Amygdala (tissue), 56 donors: ENCODE results near the gene RBM4.
A peak's percentile ranks its signal among the peaks of the same experiment; 100 is the strongest.

Source experiments
- DNase-seq, 56 donors: peaks; one replicate each; lab custom pipeline; 2025; lab: John Stamatoyannopoulos, UW

Gene RBM4

GRCh38 chr11:66649903-66650302 is 11.4 kb downstream of the RBM4 start:
- no peak for DNase-seq

GRCh38 chr11:66651016-66651415 is 12.5 kb downstream of the RBM4 start:
- DNase-seq = no peak

DNA sequence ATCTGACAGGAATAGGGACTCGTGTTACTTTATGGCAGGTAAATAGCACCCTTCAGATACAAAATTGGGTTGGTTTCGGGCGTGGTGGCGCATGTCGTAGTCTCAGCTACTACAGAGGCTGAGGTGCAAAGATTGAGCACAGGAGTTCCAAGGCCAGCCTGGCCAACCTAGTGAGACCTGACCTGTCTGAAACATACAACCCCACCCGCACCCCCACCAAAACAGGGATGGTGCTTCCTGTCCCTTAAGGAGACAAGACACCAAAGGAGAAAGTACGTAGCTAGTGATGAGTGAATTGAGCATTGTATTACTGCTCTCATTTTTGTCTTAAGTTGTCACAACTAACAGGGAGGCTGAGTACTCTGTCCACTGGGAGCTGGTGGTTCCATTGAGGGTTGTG is 14.1 kb downstream of the RBM4 start:
- DNase-seq = no peak

GRCh38 chr11:66653123-66653522 is 14.6 kb downstream of the RBM4 start:
- no peak for DNase-seq

GRCh38 chr11:66659763-66660162 is 21.3 kb downstream of the RBM4 start:
- DNase-seq = no peak

DNA sequence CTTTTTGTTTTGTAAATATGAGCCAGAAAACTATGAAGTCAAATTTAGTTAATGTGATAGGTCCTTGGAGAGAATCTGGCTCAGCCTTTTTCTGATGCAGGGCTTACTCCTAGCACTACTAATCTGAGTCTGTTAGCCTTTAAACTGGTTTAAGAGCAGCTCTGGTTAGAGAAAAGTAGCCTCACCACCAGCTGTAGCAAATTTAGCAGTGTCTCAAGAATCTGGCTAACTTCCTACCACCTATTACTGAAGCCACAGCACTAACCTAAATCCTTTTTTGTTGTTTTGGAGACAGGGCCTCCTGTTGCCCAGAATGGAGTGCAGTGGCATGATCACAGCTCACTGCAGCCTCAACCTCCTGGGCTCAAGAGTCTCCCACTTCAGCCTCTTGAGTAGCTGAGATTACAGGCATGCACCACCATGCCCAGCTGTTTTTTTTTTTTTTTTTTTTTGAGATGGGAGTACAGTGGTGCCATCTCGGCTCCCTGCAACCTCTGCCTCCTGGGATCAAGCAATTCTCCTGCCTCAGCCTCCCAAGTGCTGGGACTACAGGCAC is 25.3 kb downstream of the RBM4 start:
- no peak for DNase-seq

DNA sequence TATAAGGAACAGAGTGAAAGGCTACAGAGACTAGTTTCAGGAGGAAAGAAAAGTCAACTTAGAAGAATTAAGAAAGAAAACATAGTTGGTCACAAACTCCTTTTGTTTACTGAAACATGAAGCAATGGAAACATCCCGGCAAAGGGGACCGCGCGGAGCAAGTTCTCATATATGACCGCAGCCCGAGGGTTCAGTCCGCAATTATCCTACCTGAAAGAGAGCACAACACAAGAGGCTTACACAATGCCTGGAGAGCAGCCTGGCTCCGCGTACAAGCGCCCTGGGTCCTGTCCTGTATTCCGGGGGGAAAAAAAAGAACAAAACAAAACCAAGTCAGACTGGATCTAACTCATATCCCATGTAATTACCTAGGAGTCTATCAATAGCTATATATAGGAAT is 26.9 kb downstream of the RBM4 start:
- DNase-seq = no peak

DNA sequence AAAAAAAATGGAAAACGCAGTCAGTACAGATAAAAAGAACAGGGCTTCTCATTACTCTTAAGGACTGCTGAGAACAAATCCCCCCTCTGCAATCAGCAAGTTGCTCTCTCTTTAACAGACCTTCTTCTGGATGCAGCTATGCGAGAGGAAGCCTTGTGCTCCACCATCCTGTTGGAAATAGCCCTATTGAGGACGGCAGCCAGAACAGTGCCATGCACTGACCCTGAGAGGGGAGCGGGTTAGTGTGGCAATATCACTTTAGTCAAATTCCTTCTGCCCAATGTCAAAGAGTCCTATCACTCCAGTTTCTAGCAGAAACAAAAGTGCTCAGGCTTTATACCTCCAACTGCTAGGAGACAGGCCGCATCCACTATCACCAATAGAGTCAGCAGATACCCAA is 32.3 kb downstream of the RBM4 start:
- no peak for DNase-seq

- no peak for DNase-seq
These were observed 36.6 kb downstream of the RBM4 start for GRCh38 chr11:66674964-66675602.

DNA sequence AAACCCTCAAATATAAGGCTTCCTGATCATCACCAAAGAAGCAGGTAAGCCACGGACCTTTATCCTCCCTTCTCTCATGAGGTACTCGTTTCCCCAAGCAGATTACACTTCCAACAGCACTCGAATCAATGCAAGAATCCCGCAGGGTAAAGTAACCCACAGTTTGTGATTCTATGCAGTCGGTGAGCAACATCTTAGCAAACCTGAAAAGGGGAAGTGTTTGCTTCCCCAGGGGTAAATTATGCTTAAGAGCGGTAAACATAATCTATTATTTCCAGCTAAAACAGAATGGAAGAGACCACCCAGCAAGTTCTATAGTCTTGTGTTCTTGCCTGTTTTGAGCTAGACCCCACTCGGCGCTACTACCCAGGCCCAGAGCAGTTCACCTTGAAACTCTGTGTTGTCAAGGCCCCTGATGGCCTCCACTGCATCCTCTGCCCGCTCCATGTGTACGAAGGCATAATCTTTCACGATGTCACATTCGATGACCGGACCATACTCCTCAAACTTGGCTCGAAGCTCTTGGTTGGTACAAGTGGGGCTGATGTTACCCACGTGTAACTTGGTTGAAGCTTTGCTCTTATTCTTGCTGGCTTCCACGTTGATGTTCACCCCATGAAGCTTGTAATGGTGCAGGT is 37.9 kb downstream of the RBM4 start:
- no peak for DNase-seq

GRCh38 chr11:66676931-66677598 is 38.6 kb downstream of the RBM4 start:
- DNase-seq = peak in 2 of 56 donors; percentile 25 to 41

DNA sequence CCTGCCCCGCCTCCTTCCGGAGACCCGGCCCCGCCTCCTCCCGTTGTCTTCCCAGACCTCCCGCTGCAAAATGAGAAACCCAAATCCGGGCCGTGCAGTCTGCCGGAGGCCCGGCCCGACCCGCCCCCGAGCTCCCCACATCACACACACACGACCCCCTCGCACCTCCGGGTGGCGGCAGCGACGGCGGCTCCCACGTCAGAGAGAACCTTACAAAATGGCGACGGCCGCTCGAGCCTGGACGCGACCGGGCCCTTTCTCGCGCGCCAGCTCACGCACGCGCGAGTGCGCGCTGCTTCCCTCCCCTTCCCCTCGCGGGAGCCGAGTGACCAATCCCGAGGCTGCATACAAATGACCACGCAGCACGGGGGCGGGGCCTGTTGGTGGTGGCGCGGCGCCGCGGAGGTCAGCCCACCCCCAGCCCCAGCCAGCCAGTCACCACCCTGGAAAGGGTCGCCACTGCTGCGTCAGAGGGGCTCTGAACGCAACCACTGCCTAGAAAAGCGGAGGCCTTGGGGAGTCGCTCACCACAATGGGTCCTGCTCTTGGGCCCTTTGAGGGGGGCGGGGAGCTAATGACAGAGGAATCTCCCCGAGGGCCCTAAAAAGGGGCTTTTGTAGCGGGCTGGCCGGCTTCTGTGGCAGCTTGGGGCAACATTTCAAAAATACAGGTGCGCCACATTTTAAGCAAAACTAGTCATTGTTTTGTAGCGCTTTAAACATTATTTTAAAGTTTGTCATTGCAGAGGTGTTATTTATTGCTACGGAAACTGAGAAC is 39.3 kb downstream of the RBM4 start, which contains the start of gene RBM4B:
TSS of gene RBM4B (minus strand) at position 289 of the 777 bp plus-strand sequence. CDS start 808 bp downstream, outside the sequence.
- DNase-seq = peak; percentile 54 to 98 (median 93)

DNA sequence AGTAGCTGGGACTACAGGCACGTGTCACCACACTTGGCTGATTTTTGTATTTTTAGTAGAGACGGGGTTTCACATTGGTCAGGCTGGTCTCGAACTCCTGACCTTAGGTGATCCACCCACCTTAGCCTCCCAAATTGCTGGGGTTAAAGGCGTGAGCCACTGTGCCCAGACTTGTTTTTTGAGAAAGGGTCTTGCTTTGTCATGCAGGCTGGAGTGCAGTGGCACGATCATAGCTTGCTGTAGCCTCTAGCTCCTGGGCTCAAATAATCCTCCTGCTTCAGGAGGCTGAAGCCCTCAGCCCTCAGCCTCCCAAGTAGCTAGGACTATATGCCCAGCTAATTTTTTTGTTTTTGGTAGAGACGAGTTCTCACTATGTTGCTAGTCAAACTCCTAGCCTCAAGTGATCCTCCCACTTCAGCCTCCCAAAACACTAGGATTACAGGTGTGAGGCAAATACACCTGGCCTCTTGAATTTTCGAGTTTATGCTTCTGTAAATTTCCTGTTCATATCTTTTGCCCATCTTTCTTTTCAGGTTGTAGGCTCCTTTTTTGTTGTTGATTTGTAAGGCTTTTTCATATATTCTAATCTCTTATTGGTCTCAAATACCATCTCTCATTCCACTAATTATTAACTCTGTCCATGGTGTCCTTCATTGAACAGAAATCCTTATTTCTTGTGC is 42.6 kb downstream of the RBM4 start:
- no peak for DNase-seq

DNA sequence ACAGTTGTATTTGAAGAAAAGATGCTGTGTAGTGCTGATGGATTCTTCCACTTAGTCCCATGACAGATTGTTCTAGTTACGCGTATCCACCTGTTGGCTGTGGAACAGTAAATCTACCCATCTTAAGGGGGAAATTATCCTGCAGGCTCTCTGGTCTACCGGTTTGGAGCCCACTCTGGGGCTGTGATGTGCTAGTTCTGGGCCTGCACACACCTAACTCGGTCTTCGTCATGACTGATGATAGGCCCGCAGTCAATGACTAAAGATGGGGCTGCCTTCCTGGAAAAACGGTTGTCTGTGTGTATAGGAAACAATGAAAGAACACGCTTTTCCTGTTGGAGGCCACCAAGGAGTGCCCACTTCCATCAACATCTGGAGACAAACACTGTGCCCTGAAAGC is 45.4 kb downstream of the RBM4 start:
- DNase-seq = no peak

DNA sequence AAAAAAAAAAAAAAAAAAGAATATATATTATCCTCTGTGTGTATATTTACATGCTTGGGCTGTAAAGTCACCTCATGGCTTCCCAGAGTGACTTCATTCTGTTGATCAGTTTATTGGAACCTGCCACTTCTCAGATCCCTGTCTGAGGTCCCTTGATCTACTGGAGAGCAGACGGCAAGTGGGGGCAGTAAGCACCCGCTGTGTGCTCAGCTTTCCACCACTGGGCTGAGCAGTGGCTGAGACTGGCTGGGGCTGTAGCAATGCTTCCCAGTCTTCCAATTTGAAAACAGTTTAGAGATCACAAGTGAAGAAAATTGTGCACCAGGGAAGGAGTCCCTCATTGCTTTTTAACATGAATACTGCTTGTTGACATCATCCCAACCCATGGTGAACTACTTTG is 46.1 kb downstream of the RBM4 start:
- DNase-seq = no peak

DNA sequence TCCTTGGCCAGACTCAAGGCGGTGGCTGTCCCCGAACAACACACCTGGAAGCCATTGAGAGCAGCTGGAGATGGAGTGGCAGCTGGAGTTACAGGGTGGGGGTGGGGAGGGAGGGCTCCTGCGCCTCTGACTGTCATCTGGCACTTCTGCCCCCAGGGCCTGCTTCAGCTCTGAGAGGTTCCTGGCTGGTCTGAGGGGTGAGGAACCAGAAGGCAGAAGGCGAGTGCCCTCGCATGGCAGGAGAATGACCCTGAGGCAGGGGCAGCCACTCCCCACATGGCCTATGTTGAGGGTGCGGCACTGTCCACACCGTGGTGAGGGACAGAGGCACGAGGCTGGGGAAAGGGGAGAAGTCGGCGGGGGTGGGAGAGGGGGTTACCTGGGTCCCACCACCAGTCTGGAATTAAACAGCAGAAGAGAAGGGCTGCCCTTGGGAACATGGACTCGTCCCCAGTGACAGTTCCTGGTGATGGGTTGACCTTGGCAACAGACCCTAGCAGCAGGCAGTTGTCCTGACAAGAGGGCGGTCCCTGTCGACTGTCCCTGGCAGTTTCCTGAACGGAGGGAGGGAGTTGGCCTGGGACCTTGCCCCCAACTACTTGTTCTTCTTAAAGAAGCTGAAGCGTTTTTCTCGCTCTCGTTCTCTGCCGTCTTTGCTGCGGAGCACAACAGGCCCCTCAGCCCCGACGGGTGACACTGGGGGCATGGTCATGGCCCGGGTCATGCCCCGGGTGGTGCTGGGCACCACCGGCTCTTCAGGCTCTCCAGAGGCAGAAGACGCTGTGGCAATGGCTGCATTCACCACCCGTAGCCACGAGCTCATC is 47.0 kb downstream of the RBM4 start:
- DNase-seq = no peak

DNA sequence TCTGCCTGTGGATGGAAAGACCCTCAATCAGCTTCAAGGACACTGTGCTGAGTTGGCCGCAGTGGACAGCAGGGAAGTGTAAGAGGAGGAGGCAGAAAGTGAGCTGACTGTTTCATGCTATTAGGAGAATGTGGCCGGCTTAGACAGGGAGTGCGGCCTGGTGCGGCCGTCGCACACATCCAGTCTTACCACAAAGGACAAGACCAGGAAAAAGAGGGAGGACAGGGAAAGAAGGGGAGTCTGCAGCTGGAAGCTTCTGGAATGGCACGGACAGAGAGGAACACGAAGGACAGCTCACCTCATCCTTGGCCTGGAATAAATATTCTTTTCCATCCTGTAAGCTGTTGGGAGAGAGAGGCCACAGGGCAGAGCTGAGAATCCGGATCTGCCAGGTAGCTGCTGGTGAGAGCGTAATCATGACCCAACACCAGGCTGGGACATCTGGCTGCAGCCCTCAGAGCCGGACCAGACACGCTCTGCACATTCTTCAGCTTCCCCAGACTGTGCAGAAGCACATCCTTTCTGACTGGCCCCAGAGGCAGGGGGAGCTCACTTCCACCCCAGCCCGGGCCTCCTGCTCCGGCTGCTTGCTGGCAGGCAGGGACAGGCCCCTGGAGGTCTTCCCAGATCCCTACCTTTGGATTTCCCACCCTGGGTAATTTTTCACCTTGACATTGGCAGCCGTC is 47.7 kb downstream of the RBM4 start:
- no peak for DNase-seq
